CD4-positive, CD25-positive, alpha-beta regulatory T cell (primary cell): ENCODE measurements around the gene RNASE8. TPM values are rescaled to one million over a fixed set of nuclear protein-coding genes. Genes with fewer than 3 reads are reported as not detected.
A peak's percentile ranks its signal among the peaks of the same experiment; 100 is the strongest.
"Not testable (repeated sequence)": the region's sequence is repeated elsewhere in the genome, so short reads cannot be mapped to it uniquely, and the experiment has no call there.

Source experiments
- ATAC-seq, 2 donors: fragments of 150-1000 bp; cut with Tn5 transposase; one replicate each; pipeline ENCODE4 v1.10.0; 2021; ENCODE audit warnings: low read depth in 2 of 2, moderate number of reproducible peaks in 2 of 2, moderate library complexity in 1 of 2
- DNase-seq, 3 donors: peaks; one replicate each; pipeline versions ENCODE4 v3.0.0 to v3.0.0-alpha.2; 2012 to 2022; ENCODE audit warnings: mixed read lengths in 1 of 3
- H3K27ac ChIP-seq: one replicate; pipeline ENCODE4 v1.7.0; 2013; ENCODE audit warnings: mild to moderate bottlenecking, low read length; ENCODE audit not compliant: insufficient read depth, poor library complexity, severe bottlenecking
- H3K27me3 ChIP-seq: one replicate; pipeline ENCODE4 v1.7.0; 2013; ENCODE audit warnings: low read length; ENCODE audit not compliant: control insufficient read depth, insufficient read depth
- H3K36me3 ChIP-seq: one replicate; pipeline ENCODE4 v1.7.0; 2013; ENCODE audit warnings: mild to moderate bottlenecking, low read length, moderate library complexity; ENCODE audit not compliant: control insufficient read depth, insufficient read depth
- H3K4me1 ChIP-seq: 2 replicates; pipeline ENCODE4 v1.7.0; 2013; ENCODE audit warnings: mild to moderate bottlenecking, low read length; ENCODE audit not compliant: insufficient read depth, control insufficient read depth, poor library complexity, severe bottlenecking
- H3K4me3 ChIP-seq: one replicate; pipeline ENCODE4 v1.7.0; 2013; ENCODE audit warnings: low read depth, mild to moderate bottlenecking, low read length, moderate library complexity
- H3K9me3 ChIP-seq, 2 experiments: 1 replicate in 1 of 2; 2 replicates in 1 of 2; pipeline ENCODE4 v1.7.0; 2013; ENCODE audit warnings: low read length in 2 of 2, mild to moderate bottlenecking in 1 of 2, moderate library complexity in 1 of 2; ENCODE audit not compliant: control insufficient read depth in 2 of 2
- H3K27ac Mint-ChIP-seq, 3 donors: one replicate each; pipeline ENCODE4 v1.8.0; 2020 to 2022; ENCODE audit warnings: mild to moderate bottlenecking in 3 of 3, mixed read lengths in 3 of 3, moderate library complexity in 2 of 3
- H3K27me3 Mint-ChIP-seq: one replicate; pipeline ENCODE4 v1.8.0; 2022; ENCODE audit warnings: mild to moderate bottlenecking, mixed read lengths
- H3K36me3 Mint-ChIP-seq: one replicate; pipeline ENCODE4 v1.8.0; 2020; ENCODE audit warnings: mixed read lengths
- H3K4me1 Mint-ChIP-seq, 4 donors: one replicate each; pipeline ENCODE4 v1.8.0; 2020 to 2022; ENCODE audit warnings: mixed read lengths in 4 of 4, mild to moderate bottlenecking in 1 of 4
- H3K4me3 Mint-ChIP-seq, 4 donors: one replicate each; pipeline ENCODE4 v1.8.0; 2020 to 2022; ENCODE audit warnings: mild to moderate bottlenecking in 4 of 4, mixed read lengths in 4 of 4, moderate library complexity in 3 of 4
- H3K9me3 Mint-ChIP-seq, 7 donors: one replicate each; pipeline ENCODE4 v1.8.0; 2020 to 2022; ENCODE audit warnings: mixed read lengths in 7 of 7, mild to moderate bottlenecking in 3 of 7, moderate library complexity in 2 of 7
- polyA plus RNA-seq, 4 donors: library from polyadenylated mRNA; unstranded; fragments of 300-500 nt; fragmentation: Illumina TruSeq; gene quantifications; one replicate each; pipeline ENCODE4 v1.2.3, GENCODE V29; 2021
- total RNA-seq: library from RNA; stranded (reverse); gene quantifications from one replicate; pipeline ENCODE4 v1.2.3, GENCODE V29; 2022

The RNASE8 gene
- total and polyA plus RNA-seq, 5 donors from 2014 or later, result not detected

- Histone ChIP-seq H3K4me1 (peaks cover 4% of the 10 kb centered on the region), H3K36me3 (no peaks in the 10 kb centered on the region), H3K27ac (no peak overlapping the region), H3K27me3 (peaks cover 8% of the 10 kb centered on the region), H3K4me3 (no peak overlapping the region), H3K9me3 (no peaks in the 10 kb centered on the region)
- DNase-seq (no peak), ATAC-seq (no peak)
- peaks cover 0 to 1% (median 0%) of the 10 kb centered on the region in 7 donors for H3K9me3 Mint-ChIP-seq
- peak overlapping the region in 1 of 3 donors; percentile 33 for H3K27ac Mint-ChIP-seq
- H3K4me1 Mint-ChIP-seq, result peaks cover 0 to 8% (median 3%) of the 10 kb centered on the region in 4 donors
- peaks cover 17% of the 10 kb centered on the region for H3K27me3 Mint-ChIP-seq
- no peak overlapping the region for H3K4me3 Mint-ChIP-seq
- H3K36me3 Mint-ChIP-seq, result no peaks in the 10 kb centered on the region
Measured at GRCh38 chr14:21040370-21040925, 17.2 kb upstream of the RNASE8 start.

- not testable (repeated sequence) for H3K9me3 ChIP-seq, H3K27ac Mint-ChIP-seq, H3K36me3 Mint-ChIP-seq, H3K27me3 ChIP-seq, H3K4me3 Mint-ChIP-seq, ATAC-seq, DNase-seq, H3K9me3 Mint-ChIP-seq, H3K36me3 ChIP-seq, H3K27ac ChIP-seq, H3K4me1 Mint-ChIP-seq, H3K4me1 ChIP-seq, H3K4me3 ChIP-seq
- peaks cover 21% of the 10 kb centered on the region for H3K27me3 Mint-ChIP-seq
Measured at GRCh38 chr14:21040941-21041340, 16.7 kb upstream of the RNASE8 start.

- Mint-ChIP-seq H3K9me3 (peaks cover 0 to 1% (median 0%) of the 10 kb centered on the region in 7 donors), H3K4me3 (no peak within 1 kb of the TSS), H3K27ac (no peak within 1 kb of the TSS), H3K36me3 (no peaks in the 10 kb centered on the region), H3K27me3 (peaks cover 21% of the 10 kb centered on the region), H3K4me1 (peaks cover 0 to 8% (median 3%) of the 10 kb centered on the region in 4 donors)
- DNase-seq, result no peak
- ATAC-seq, result no peak
- Histone ChIP-seq H3K4me3 (no peak within 1 kb of the TSS), H3K27ac (no peak within 1 kb of the TSS), H3K36me3 (no peaks in the 10 kb centered on the region), H3K9me3 (no peaks in the 10 kb centered on the region), H3K4me1 (peaks cover 4% of the 10 kb centered on the region), H3K27me3 (peaks cover 14% of the 10 kb centered on the region)
Measured at GRCh38 chr14:21041676-21042433, 15.8 kb upstream of the RNASE8 start, which contains the start of gene RNASE7. RNASE7 (plus strand) TSS chr14:21042362; CDS start chr14:21042993, 631 bp downstream.

- ATAC-seq, result no peak
- DNase-seq, result no peak
Measured at GRCh38 chr14:21042918-21043317, 14.7 kb upstream of the RNASE8 start.

GRCh38 chr14:21043387-21043973 lies 14.1 kb upstream of the RNASE8 start:
- H3K9me3 Mint-ChIP-seq, result peaks cover 0 to 1% (median 0%) of the 10 kb centered on the region in 7 donors
- DNase-seq (no peak), ATAC-seq (no peak)
- H3K27ac Mint-ChIP-seq, result no peak overlapping the region
- H3K4me1 Mint-ChIP-seq, result peaks cover 0 to 8% (median 3%) of the 10 kb centered on the region in 4 donors
- Histone ChIP-seq H3K27me3 (peaks cover 13% of the 10 kb centered on the region), H3K36me3 (no peaks in the 10 kb centered on the region), H3K4me3 (no peak overlapping the region), H3K4me1 (peaks cover 4% of the 10 kb centered on the region), H3K9me3 (no peaks in the 10 kb centered on the region), H3K27ac (no peak overlapping the region)
- no peak overlapping the region for H3K4me3 Mint-ChIP-seq
- no peaks in the 10 kb centered on the region for H3K36me3 Mint-ChIP-seq
- H3K27me3 Mint-ChIP-seq, result peaks cover 31% of the 10 kb centered on the region

More at GRCh38 chr14:21042918-21043317, 14.7 kb upstream of the RNASE8 start:
- Mint-ChIP-seq H3K4me1 (peaks cover 0 to 8% (median 3%) of the 10 kb centered on the region in 4 donors), H3K27me3 (peaks cover 28% of the 10 kb centered on the region), H3K9me3 (peaks cover 0 to 1% (median 0%) of the 10 kb centered on the region in 7 donors), H3K36me3 (no peaks in the 10 kb centered on the region), H3K4me3 (no peak overlapping the region), H3K27ac (no peak overlapping the region)
- peaks cover 12% of the 10 kb centered on the region for H3K27me3 ChIP-seq
- peaks cover 4% of the 10 kb centered on the region for H3K4me1 ChIP-seq
- H3K4me3 ChIP-seq, result no peak overlapping the region
- H3K9me3 ChIP-seq, result no peaks in the 10 kb centered on the region
- no peak overlapping the region for H3K27ac ChIP-seq
- H3K36me3 ChIP-seq, result no peaks in the 10 kb centered on the region

GRCh38 chr14:21043974-21044618 lies 13.5 kb upstream of the RNASE8 start:
- Histone ChIP-seq H3K4me3 (no peak overlapping the region), H3K27ac (no peak overlapping the region), H3K27me3 (peaks cover 13% of the 10 kb centered on the region), H3K4me1 (peaks cover 4% of the 10 kb centered on the region), H3K9me3 (no peaks in the 10 kb centered on the region), H3K36me3 (no peaks in the 10 kb centered on the region)
- peaks cover 0 to 8% (median 3%) of the 10 kb centered on the region in 4 donors for H3K4me1 Mint-ChIP-seq
- H3K9me3 Mint-ChIP-seq, result peaks cover 0 to 1% (median 0%) of the 10 kb centered on the region in 7 donors
- H3K27me3 Mint-ChIP-seq, result peaks cover 32% of the 10 kb centered on the region
- no peak overlapping the region for H3K27ac Mint-ChIP-seq
- no peak for ATAC-seq
- no peak for DNase-seq
- no peaks in the 10 kb centered on the region for H3K36me3 Mint-ChIP-seq
- H3K4me3 Mint-ChIP-seq, result peak overlapping the region in 1 of 4 donors; percentile 21

- no peaks in the 10 kb centered on the region for H3K36me3 Mint-ChIP-seq
- H3K9me3 ChIP-seq, result no peaks in the 10 kb centered on the region
- H3K27me3 Mint-ChIP-seq, result peaks cover 39% of the 10 kb centered on the region
- DNase-seq (no peak), ATAC-seq (no peak)
- H3K27ac Mint-ChIP-seq, result no peak overlapping the region
- peaks cover 15% of the 10 kb centered on the region for H3K27me3 ChIP-seq
- H3K4me3 ChIP-seq, result no peak overlapping the region
- H3K4me1 ChIP-seq, result peaks cover 4% of the 10 kb centered on the region
- H3K36me3 ChIP-seq, result no peaks in the 10 kb centered on the region
- H3K4me3 Mint-ChIP-seq, result no peak overlapping the region
- peaks cover 0 to 1% (median 0%) of the 10 kb centered on the region in 7 donors for H3K9me3 Mint-ChIP-seq
- H3K4me1 Mint-ChIP-seq, result peaks cover 0 to 8% (median 3%) of the 10 kb centered on the region in 4 donors
- no peak overlapping the region for H3K27ac ChIP-seq
Measured at GRCh38 chr14:21047378-21047781, 10.2 kb upstream of the RNASE8 start.
